MCF 10A (cell line): ENCODE results near the gene PAXX. TPM values are rescaled to one million over a fixed set of nuclear protein-coding genes. Genes with fewer than 3 reads are reported as not detected.

Source experiments
- BruUV-seq: library from RNA; stranded (reverse); fragments of 400-500 nt; replicated peaks from 2 replicates; lab custom pipeline; 2021; lab: Mats Ljungman, UMichigan
- CTCF ChIA-PET: fragments of 300-600 bp; sonication (Branson Sonifier 250); formaldehyde crosslinking; extraction: SDS; loops from one replicate; lab custom pipeline; 2021; ENCODE audit warnings: antibody characterized with exemption, inconsistent platforms; lab: Yijun Ruan, JAX
- POLR2A ChIA-PET: fragments of 300-600, 350-650 bp; sonication (Branson Sonifier 250); formaldehyde crosslinking; extraction: SDS; loops from one replicate; lab custom pipeline; 2020; ENCODE audit warnings: antibody characterized with exemption, inconsistent platforms; lab: Yijun Ruan, JAX
- DNase-seq: peaks from one replicate; pipeline ENCODE4 v3.0.0-alpha.2; 2018; ENCODE audit not compliant: unreplicated experiment
- H3K27ac Mint-ChIP-seq: one replicate; pipeline ENCODE4 v1.8.0; 2022; ENCODE audit warnings: mild to moderate bottlenecking, low read depth, mixed read lengths; ENCODE audit not compliant: unreplicated experiment
- H3K27me3 Mint-ChIP-seq: one replicate; pipeline ENCODE4 v1.8.0; 2022; ENCODE audit warnings: mixed read lengths; ENCODE audit not compliant: insufficient read depth, unreplicated experiment
- H3K36me3 Mint-ChIP-seq: one replicate; pipeline ENCODE4 v1.8.0; 2022; ENCODE audit warnings: mild to moderate bottlenecking, moderate library complexity, mixed read lengths; ENCODE audit not compliant: insufficient read depth, unreplicated experiment
- H3K4me1 Mint-ChIP-seq: one replicate; pipeline ENCODE4 v1.8.0; 2022; ENCODE audit warnings: mixed read lengths; ENCODE audit not compliant: insufficient read depth, unreplicated experiment
- H3K4me3 Mint-ChIP-seq: one replicate; pipeline ENCODE4 v1.8.0; 2022; ENCODE audit warnings: mild to moderate bottlenecking, moderate library complexity, mixed read lengths; ENCODE audit not compliant: unreplicated experiment
- H3K9me3 Mint-ChIP-seq: one replicate; pipeline ENCODE4 v1.8.0; 2022; ENCODE audit warnings: mixed read lengths; ENCODE audit not compliant: unreplicated experiment
- intact Hi-C: fragments of 100-400 bp; cut with micrococcal nuclease; formaldehyde crosslinking; loops from 2 replicates; pipeline ENCODE4 v1.14.1; 2022
- total RNA-seq: library from RNA; stranded (reverse); gene quantifications from 2 replicates; pipeline ENCODE4 v1.2.3, GENCODE V29; 2022
- TF ChIP-seq, protein P1 (sequence below): fragments of 200-600 bp; IDR thresholded peaks from one replicate; pipeline ENCODE4 v1.8.0; 2022; ENCODE audit warnings: antibody characterized with exemption, mild to moderate bottlenecking; ENCODE audit not compliant: unreplicated experiment

The PAXX gene
- total RNA-seq, 1 experiment from 2014 or later, result 57.9 TPM

DNA sequence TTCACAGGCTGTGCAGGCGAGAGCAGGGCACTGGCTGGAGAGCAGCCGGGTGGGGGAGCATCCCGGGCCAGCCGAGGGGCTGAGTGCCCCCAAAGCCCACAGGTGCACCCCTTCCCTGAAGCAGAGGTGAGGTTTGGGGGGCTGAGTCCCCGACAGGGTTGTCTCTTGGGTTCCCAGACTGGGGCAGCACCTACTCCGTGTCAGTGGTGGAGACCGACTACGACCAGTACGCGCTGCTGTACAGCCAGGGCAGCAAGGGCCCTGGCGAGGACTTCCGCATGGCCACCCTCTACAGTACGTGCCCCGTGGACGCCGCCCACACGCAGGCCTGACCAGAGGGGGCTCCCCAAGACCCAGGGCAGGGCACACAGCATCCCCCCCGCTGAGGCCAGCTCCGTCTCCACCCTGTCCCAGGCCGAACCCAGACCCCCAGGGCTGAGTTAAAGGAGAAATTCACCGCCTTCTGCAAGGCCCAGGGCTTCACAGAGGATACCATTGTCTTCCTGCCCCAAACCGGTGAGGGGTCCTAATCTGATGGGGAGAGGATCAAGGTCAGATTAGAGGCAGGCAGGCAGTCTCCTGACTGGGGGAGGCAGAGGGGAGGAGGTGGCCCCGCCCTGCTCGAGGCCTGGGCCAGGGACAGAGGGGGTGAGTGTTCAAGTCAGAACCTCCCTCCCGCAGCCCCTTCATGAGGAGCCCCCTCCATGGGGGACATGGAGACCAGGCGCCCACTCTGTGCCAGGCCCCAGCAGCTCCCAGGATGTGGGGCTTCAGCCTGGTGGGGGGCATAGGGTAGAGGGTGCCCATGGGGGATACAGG is 12.2 kb upstream of the PAXX start:
- H3K36me3 Mint-ChIP-seq, result no peaks in the 10 kb centered on the region
- H3K4me3 Mint-ChIP-seq, result no peak overlapping the region

DNA sequence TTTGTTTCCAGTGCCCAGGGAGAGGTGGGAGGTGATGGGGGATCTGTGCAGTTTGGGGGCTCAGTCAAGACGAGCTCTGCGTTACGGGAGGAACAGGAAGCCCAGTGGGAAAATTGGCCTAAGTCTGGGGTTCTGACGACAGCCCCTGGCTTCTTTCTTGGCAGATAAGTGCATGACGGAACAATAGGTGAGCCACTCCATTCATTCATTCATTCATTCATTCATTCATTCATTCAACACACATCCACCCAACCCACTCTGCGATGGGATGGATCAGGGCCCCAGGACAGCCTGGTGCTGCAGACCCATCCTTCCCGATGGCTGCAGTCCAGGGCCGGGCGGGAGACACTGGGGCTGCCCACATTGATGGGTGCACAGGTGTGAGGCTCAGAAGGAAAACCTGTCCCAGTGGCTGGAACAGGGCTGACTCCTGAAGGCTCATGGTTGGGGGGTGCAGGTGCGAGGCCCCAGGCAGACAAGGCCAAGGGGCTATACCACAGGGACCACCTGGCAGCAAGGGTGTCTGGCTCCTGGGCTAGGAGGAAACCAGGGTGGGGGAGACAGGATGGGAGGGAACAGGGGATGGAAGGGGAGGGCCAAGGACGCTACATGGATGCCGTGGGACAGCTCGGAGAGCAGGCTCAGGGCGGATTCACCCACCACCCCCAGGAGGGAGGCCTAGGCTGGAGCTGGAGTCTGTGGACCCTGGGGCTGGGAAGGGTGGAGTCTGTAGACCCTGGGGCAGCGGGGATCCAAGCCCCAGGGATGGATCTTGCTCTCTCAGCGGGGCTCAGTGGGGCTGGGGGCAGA is 11.3 kb upstream of the PAXX start:
- TF ChIP-seq, protein P1, sequence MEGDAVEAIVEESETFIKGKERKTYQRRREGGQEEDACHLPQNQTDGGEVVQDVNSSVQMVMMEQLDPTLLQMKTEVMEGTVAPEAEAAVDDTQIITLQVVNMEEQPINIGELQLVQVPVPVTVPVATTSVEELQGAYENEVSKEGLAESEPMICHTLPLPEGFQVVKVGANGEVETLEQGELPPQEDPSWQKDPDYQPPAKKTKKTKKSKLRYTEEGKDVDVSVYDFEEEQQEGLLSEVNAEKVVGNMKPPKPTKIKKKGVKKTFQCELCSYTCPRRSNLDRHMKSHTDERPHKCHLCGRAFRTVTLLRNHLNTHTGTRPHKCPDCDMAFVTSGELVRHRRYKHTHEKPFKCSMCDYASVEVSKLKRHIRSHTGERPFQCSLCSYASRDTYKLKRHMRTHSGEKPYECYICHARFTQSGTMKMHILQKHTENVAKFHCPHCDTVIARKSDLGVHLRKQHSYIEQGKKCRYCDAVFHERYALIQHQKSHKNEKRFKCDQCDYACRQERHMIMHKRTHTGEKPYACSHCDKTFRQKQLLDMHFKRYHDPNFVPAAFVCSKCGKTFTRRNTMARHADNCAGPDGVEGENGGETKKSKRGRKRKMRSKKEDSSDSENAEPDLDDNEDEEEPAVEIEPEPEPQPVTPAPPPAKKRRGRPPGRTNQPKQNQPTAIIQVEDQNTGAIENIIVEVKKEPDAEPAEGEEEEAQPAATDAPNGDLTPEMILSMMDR, result no peak
- no TSS peak for BruUV-seq
- H3K36me3 Mint-ChIP-seq, result no peaks in the 10 kb centered on the region
- intact Hi-C loops, result no loop called here
- no peak overlapping the region for H3K27ac Mint-ChIP-seq
- no peak for DNase-seq
- no peak overlapping the region for H3K4me3 Mint-ChIP-seq
- POLR2A ChIA-PET, result interaction anchor here (0.6 to 1.2 kb wide), 2 partner anchors 11 to 44 kb away, joined by 3 to 4 read pairs; partner anchors contain the start of gene PAXX
- no peaks in the 10 kb centered on the region for H3K27me3 Mint-ChIP-seq
- CTCF ChIA-PET, result interaction anchor here (0.6 kb wide), 1 partner anchor 122 kb away, joined by 3 read pairs; no protein-coding TSS in a partner anchor
- no peaks in the 10 kb centered on the region for H3K4me1 Mint-ChIP-seq
- H3K9me3 Mint-ChIP-seq, result no peaks in the 10 kb centered on the region

More for the DNA sequence above, 12.2 kb upstream of the PAXX start:
- TF ChIP-seq, protein P1, result no peak
- Mint-ChIP-seq H3K27ac (no peak overlapping the region), H3K4me1 (peaks cover 7% of the 10 kb centered on the region), H3K9me3 (no peaks in the 10 kb centered on the region), H3K27me3 (no peaks in the 10 kb centered on the region)
- no TSS peak for BruUV-seq
- POLR2A ChIA-PET, result interaction anchor here (1.2 kb wide), 1 partner anchor 12 kb away, joined by 3 read pairs; the partner anchor contains the start of gene PAXX
- DNase-seq, result no peak
- CTCF ChIA-PET, result no interaction called here
- intact Hi-C loops, result no loop called here

DNA sequence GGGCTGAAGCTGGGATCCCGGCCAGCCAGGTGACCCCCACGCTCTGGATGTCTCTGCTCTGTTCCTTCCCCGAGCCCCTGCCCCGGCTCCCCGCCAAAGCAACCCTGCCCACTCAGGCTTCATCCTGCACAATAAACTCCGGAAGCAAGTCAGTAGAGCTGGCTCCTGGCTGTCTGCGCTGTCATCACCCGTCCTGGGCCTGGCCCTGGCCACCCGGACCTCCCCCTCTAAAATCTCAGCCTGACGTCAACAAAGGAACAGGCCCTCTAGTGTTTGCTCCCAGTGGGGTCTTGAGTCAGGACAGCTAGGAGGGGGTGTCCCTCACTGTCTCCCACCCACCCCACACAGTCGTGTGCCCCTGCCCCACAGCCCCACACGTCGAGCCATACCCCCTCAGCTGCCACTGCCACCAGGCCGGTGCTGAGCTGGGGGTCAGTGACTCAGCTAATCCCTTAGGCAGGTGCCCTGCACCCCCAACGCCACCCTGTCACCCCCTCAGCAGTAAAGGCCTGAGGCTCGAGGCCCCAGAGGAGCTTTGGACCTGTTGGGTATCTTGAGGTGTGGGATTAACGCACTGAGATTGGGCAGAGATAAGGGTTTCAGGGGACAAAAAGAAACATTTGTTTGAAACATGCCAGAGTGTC is 10.5 kb upstream of the PAXX start:
- POLR2A ChIA-PET, result no interaction called here
- no peaks in the 10 kb centered on the region for H3K9me3 Mint-ChIP-seq

More for the DNA sequence above, 10.5 kb upstream of the PAXX start:
- H3K4me1 Mint-ChIP-seq, result no peaks in the 10 kb centered on the region
- H3K27me3 Mint-ChIP-seq, result no peaks in the 10 kb centered on the region
- no peaks in the 10 kb centered on the region for H3K36me3 Mint-ChIP-seq
- no peak for DNase-seq
- BruUV-seq, result no TSS peak
- intact Hi-C loops, result no loop called here
- H3K27ac Mint-ChIP-seq, result no peak overlapping the region
- CTCF ChIA-PET, result no interaction called here
- TF ChIP-seq, protein P1, result no peak
- no peak overlapping the region for H3K4me3 Mint-ChIP-seq
